Loucy (cell line): ENCODE data around the gene UNC13C.

Experiments
- H2AFZ ChIP-seq: fragments of 200-600 bp; sonication (generic); 2 replicates; pipeline ENCODE4 v1.6.0; 2016; ENCODE audit warnings: antibody characterized with exemption, mild to moderate bottlenecking, low read length, moderate library complexity
- H3F3A ChIP-seq: fragments of 200-600 bp; 2 replicates; pipeline ENCODE4 v1.6.0; 2016; ENCODE audit warnings: antibody characterized with exemption, low read depth, mild to moderate bottlenecking
- H3K27me3 ChIP-seq: fragments of 200-600 bp; sonication (generic); 2 replicates; pipeline ENCODE4 v1.6.1; 2014; ENCODE audit warnings: low read length, mild to moderate bottlenecking; ENCODE audit not compliant: insufficient read depth, poor library complexity, severe bottlenecking
- H3K36me3 ChIP-seq: fragments of 200-600 bp; sonication (generic); 2 replicates; pipeline ENCODE4 v1.6.1; 2016; ENCODE audit warnings: low read length; ENCODE audit not compliant: insufficient read depth
- H3K4me1 ChIP-seq: fragments of 200-600 bp; sonication (generic); 2 replicates; pipeline ENCODE4 v1.5.1; 2014; ENCODE audit warnings: low read length, mild to moderate bottlenecking; ENCODE audit not compliant: insufficient read depth, poor library complexity, severe bottlenecking
- H3K4me2 ChIP-seq: fragments of 200-600 bp; sonication (generic); 2 replicates; pipeline ENCODE4 v1.6.0; 2014; ENCODE audit warnings: antibody characterized with exemption, low read length, low read depth, mild to moderate bottlenecking; ENCODE audit not compliant: poor library complexity, severe bottlenecking
- H3K4me3 ChIP-seq: fragments of 200-600 bp; sonication (generic); 2 replicates; pipeline ENCODE4 v1.5.1; 2014; ENCODE audit warnings: low read length, mild to moderate bottlenecking, mixed read lengths; ENCODE audit not compliant: poor library complexity, severe bottlenecking
- H3K79me2 ChIP-seq: fragments of 200-600 bp; sonication (generic); 2 replicates; pipeline ENCODE4 v1.6.1; 2014; ENCODE audit warnings: low read length; ENCODE audit not compliant: insufficient read depth
- H3K9ac ChIP-seq: fragments of 200-600 bp; sonication (generic); 2 replicates; pipeline ENCODE4 v1.6.0; 2014; ENCODE audit warnings: mild to moderate bottlenecking, low read depth, low read length, moderate library complexity; ENCODE audit not compliant: poor library complexity, severe bottlenecking
- H3K9me2 ChIP-seq: fragments of 200-600 bp; sonication (generic); replicated peaks from 2 replicates; pipeline ENCODE4 v1.6.1; 2016; ENCODE audit warnings: low read depth, low read length, mixed read lengths
- H3K9me3 ChIP-seq: fragments of 200-600 bp; sonication (generic); 2 replicates; pipeline ENCODE4 v1.6.1; 2014; ENCODE audit warnings: mild to moderate bottlenecking, antibody characterized with exemption, low read length, low read depth; ENCODE audit not compliant: insufficient read depth
- H4K20me1 ChIP-seq: fragments of 200-600 bp; sonication (generic); 2 replicates; pipeline ENCODE4 v1.6.0; 2014; ENCODE audit warnings: antibody characterized with exemption, low read length, mild to moderate bottlenecking; ENCODE audit not compliant: insufficient read depth, poor library complexity, severe bottlenecking
- CTCF ChIP-seq: fragments of 200-600 bp; sonication (generic); conservative IDR thresholded peaks from 2 replicates; pipeline ENCODE4 v1.5.1; 2014; ENCODE audit warnings: mild to moderate bottlenecking, antibody characterized with exemption, low read length
- EZH2phosphoT487 ChIP-seq: fragments of 200-600 bp; IDR thresholded peaks from 2 replicates; pipeline ENCODE4 v1.6.1; 2018; ENCODE audit warnings: antibody characterized with exemption, mild to moderate bottlenecking, moderate library complexity, borderline replicate concordance

Gene UNC13C

DNA sequence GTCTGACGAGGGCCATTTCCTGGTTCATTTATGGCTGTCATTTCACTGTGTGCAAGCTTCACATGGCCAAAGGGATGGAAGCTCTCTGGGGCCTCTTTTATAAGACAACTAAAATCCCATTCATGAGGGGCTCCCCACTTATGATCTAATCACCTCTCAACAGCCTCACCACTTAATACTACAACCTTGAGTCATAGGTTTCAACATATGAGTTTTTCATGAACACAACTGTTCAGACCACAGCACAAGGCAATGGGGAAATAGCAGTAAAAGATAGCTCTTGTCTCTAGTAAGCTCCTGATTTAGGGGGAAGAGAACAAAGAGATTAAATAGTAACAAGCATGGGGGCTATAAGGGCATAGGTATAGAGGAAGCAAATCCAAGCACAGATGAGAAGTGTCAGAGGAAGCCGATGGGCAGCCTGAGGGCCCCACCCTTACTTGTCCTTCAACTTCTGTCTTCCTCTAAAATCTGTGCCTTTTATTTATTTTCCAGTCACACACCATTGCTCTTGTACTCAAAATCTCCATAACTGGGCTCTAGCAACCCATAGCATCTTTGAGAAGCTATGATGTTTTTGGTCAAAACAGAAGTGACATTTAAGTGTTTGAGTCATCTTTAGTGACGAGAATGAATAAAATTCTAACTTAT lies 329.1 kb downstream of the UNC13C start:
- Histone ChIP-seq H3K4me1 (no peaks in the 10 kb centered on the region), H3F3A (no peaks in the 10 kb centered on the region), H3K9ac (no peak overlapping the region), H3K27me3 (no peaks in the 10 kb centered on the region), H4K20me1 (no peaks in the 10 kb centered on the region), H3K79me2 (no peaks in the 10 kb centered on the region), H3K4me3 (no peak overlapping the region), H2AFZ (no peak overlapping the region), H3K36me3 (no peaks in the 10 kb centered on the region), H3K4me2 (no peak overlapping the region), H3K9me3 (no peaks in the 10 kb centered on the region), H3K9me2 (no peaks in the 10 kb centered on the region)
- no peak for TF ChIP-seq CTCF
- TF ChIP-seq EZH2phosphoT487, result no peak

DNA sequence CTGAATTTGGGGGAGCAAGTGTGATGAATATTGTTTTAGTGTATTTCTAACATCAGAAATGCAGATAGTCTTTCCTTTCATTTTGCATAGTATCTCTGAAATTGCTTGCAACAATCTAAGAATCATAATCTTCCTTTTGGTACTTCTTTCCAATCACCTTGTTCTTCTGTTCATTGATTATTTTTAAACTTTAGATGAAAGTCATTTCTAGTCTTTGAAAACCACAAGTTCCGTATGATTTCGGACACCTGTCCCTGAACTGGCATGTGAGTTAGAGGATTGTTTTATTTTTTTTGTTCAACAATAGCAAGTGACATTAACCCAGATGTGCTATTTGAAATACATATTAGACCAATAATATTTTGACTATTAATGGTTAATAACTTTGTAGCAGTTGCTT lies 329.7 kb downstream of the UNC13C start:
- no peak overlapping the region for H3K4me3 ChIP-seq
- no peaks in the 10 kb centered on the region for H3F3A ChIP-seq
- H3K79me2 ChIP-seq, result no peaks in the 10 kb centered on the region
- H3K9me2 ChIP-seq, result no peaks in the 10 kb centered on the region
- no peak overlapping the region for H2AFZ ChIP-seq
- TF ChIP-seq EZH2phosphoT487, result no peak
- no peaks in the 10 kb centered on the region for H3K4me1 ChIP-seq
- H3K27me3 ChIP-seq, result no peaks in the 10 kb centered on the region
- no peak overlapping the region for H3K9ac ChIP-seq
- no peaks in the 10 kb centered on the region for H3K36me3 ChIP-seq
- no peaks in the 10 kb centered on the region for H3K9me3 ChIP-seq
- H3K4me2 ChIP-seq, result no peak overlapping the region
- H4K20me1 ChIP-seq, result no peaks in the 10 kb centered on the region

DNA sequence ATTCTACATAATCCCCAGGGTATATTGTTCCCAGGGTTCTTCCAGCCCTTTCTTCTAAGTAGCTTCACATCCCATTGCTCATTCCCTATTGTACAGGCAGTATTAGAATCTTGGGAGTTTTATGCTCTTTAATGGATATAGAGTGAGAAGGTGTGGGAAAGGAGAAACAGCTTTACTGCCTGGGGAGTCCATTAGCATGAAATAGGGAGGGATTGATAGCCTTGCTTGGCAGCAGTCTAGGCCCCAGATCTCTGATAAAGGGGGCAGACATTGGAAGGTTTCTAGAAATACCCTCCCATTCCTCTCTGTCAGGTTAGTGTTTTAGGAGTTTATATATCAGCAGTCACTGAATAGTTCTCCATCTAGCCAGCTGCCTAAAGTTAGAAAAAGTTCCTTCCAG lies 334.3 kb downstream of the UNC13C start:
- Histone ChIP-seq H3K27me3 (no peaks in the 10 kb centered on the region), H3K9me2 (no peaks in the 10 kb centered on the region), H3F3A (no peaks in the 10 kb centered on the region), H2AFZ (no peak overlapping the region), H3K4me2 (no peak overlapping the region), H3K4me1 (no peaks in the 10 kb centered on the region), H3K4me3 (no peak overlapping the region), H3K9me3 (no peaks in the 10 kb centered on the region), H4K20me1 (no peaks in the 10 kb centered on the region), H3K79me2 (no peaks in the 10 kb centered on the region), H3K36me3 (no peaks in the 10 kb centered on the region), H3K9ac (no peak overlapping the region)
- TF ChIP-seq CTCF (no peak), EZH2phosphoT487 (no peak)

GRCh38 chr15:54321426-54321825 lies 343.2 kb downstream of the UNC13C start:
- H3K9me3 ChIP-seq, result no peaks in the 10 kb centered on the region
- TF ChIP-seq CTCF (no peak), EZH2phosphoT487 (no peak)
- no peaks in the 10 kb centered on the region for H3K27me3 ChIP-seq
- H2AFZ ChIP-seq, result no peak overlapping the region
- H3K4me3 ChIP-seq, result no peak overlapping the region
- H3F3A ChIP-seq, result no peaks in the 10 kb centered on the region
- no peaks in the 10 kb centered on the region; the same call in 1 of the 2 replicates for H3K9me2 ChIP-seq
- H3K9ac ChIP-seq, result no peak overlapping the region
- H3K4me2 ChIP-seq, result no peak overlapping the region
- no peaks in the 10 kb centered on the region for H3K4me1 ChIP-seq
- no peaks in the 10 kb centered on the region for H4K20me1 ChIP-seq
- no peaks in the 10 kb centered on the region for H3K36me3 ChIP-seq
- no peaks in the 10 kb centered on the region for H3K79me2 ChIP-seq
